HG02981 (cell line): ENCODE results near the gene OTOP2.
"Not testable (repeated sequence)": the region's sequence is repeated elsewhere in the genome, so short reads cannot be mapped to it uniquely, and the experiment has no call there.

Source experiments
- ATAC-seq: cut with Tn5 transposase; IDR thresholded peaks from one replicate; pipeline ENCODE4 v1.9.1; 2021; ENCODE audit warnings: mild to moderate bottlenecking, moderate library complexity; ENCODE audit not compliant: unreplicated experiment

OTOP2 gene

DNA sequence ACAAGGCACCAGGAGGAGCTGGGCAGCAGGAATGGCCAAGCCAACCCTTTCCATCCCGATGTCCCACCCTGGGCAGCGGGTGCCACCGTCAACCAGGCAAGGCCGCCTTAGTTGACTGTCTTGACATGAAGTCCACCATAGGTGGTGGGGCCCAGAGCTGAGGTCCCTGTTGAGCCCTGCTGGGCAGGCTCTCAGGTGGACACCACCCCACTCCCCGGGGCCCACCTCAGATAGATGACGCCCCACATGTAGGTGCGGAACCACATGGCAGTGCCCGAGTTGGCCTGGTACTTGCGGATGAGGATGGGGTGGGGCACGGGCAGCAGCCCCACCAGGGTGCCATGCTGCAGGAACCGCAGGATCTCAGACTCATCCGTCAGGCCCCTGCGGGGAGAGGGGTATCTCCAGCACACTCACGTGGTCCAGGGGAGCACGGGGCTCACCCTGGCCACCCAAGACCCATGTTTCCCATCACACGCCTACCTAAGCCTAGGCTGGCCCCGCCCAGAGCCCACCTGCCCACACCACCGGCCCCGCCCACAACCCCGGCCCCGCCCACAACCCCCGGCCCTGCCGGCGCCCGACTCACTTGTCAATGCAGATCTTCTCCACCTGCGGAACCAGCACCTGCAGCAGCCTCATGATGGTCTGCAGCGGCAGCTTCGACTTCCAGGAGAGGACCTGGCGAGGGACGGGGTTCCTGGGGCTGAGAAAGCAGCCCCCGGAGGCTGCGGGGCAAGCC, 27.8 kb downstream of the OTOP2 start:
- ATAC-seq, result no peak

DNA sequence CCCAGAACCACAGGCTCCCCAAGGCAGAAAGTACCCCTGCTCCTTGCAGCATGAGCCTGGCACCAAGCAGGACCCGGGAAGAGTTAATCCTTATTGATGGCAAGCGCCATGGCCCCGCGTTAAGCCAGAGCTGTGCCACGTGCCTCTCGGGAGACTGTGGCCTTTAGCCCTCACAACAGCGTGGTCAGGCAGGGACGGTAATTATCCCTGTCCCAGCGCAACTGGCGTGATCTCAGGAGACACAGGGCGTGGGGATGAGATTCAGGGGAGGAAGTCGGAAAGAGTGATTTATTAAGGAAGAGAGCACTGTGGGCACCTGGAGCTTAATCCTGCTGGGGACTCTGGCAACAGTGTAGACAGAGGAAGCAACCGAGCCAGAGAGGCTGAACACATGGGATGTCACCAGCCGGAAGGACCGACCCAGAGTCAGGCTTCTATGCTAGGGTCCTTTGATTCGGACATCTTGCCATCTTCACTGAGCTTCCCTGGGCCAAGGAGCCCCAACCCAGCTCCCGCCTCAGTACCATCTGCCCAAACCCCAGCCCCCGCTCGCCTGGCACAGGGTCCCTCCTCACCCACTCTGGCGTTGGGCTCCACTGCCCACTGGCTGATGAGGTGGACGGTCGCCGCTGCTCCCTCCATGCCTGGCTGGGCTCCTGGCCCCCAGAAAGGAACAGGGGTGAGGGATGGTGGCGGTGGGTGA, 28.5 kb downstream of the OTOP2 start:
- no peak for ATAC-seq

DNA sequence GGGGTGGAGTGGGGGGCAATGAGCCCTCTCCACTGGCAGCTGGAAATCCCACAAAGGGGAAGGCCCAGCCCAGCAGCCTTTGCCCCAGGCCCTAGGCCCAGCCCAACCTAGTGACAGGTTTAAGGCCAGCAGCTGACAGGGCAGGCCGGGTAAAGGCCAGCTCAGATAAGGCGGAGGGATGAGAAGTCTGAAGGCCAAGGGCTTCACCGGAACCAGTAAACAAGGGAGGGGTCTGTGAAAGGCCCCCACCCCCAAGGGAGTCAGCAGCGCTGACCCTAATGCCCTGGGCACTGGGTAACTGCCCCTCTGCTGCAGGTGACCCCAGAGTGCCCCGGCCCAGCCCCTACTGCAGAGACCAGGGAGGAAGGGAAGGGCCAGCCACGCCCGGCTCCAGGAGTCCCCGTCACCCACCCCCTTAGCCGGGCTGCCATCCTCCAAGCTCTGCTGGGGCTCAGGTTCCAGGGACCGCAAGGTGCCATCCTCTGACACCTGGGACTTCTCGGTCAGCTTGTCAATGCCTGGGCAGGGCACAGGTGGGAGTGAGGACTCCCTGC, 29.1 kb downstream of the OTOP2 start:
- ATAC-seq, result no peak

DNA sequence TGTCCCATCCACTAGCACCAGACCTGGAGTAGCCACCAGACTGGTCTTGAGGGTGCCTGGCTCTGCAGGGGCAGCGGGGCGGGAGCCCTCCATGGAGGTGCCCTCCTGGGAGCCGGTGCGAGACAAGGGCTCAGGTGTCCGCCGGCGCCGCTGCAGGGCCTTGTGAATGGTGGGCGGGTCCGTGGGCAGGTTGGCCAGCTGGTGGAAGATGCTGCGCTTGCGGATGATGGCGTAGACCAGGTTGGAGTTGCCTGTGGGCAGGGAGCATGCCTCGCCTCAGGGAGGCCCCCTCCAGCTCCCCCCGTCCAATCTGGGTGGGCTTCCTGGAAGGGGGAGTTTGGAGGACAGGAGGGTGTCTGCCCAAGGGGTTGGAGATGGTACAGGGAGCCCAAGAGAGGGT, 30.0 kb downstream of the OTOP2 start:
- no peak for ATAC-seq

GRCh38 chr17:74954665-74955421, 30.8 kb downstream of the OTOP2 start:
- ATAC-seq, result no peak

DNA sequence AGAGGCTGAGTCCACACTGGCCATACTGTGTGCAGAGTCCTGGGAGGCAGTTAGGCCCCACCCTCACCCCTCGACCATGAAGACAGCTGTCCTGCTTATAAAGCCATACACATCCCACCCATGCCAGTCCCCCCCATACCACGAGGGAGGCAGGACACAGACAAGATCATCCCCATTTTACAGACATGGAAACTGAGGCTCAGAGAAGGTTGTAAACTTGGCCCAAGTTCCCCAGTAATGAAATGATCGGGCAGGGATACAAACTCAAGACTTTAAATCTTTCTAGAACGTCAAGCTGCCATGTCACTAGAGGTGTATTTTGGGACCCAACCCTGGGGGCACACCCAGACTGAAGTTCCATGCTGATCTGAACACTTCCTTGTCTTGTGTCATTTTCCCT, 32.0 kb downstream of the OTOP2 start:
- ATAC-seq, result no peak

DNA sequence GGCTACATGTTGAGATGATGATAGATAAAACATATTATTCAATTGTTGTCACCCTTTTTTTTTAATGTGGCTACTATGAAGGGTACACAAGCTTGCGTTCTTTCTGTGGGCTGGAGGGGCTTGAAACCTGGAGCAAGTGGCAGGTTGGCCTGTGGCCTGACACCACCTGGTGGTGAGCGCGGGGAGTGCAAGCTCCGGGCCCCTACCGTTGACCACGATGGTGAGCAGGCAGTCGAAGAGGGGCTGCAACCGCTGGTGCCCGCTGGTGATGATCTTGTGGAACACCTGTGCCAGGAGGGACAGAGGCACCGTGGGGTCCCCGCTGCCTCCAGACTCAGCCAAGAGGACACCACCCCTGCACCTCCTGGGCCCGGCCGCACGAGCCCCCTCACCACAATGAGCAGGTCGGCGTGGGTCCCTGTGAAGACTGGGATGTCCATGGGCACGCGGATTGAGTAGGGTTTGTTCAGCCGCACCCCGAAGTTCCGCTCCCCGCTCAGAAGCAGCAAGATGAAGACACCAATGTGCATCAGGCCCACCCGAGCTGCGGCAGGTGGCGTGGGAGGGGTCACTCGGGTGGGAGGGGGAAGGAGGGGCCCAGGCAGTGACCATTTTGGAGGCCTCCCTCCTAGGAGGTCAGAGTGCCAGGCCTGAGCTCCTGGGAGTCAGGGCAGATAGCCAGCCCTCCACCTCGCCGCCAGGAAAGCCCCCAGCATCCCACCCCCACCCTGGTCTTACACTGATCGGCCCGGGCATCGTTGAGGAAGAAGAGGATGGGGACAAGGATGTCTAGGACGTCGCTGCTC, 34.1 kb downstream of the OTOP2 start:
- no peak for ATAC-seq

GRCh38 chr17:74959826-74960515, 35.9 kb downstream of the OTOP2 start:
- no peak for ATAC-seq

DNA sequence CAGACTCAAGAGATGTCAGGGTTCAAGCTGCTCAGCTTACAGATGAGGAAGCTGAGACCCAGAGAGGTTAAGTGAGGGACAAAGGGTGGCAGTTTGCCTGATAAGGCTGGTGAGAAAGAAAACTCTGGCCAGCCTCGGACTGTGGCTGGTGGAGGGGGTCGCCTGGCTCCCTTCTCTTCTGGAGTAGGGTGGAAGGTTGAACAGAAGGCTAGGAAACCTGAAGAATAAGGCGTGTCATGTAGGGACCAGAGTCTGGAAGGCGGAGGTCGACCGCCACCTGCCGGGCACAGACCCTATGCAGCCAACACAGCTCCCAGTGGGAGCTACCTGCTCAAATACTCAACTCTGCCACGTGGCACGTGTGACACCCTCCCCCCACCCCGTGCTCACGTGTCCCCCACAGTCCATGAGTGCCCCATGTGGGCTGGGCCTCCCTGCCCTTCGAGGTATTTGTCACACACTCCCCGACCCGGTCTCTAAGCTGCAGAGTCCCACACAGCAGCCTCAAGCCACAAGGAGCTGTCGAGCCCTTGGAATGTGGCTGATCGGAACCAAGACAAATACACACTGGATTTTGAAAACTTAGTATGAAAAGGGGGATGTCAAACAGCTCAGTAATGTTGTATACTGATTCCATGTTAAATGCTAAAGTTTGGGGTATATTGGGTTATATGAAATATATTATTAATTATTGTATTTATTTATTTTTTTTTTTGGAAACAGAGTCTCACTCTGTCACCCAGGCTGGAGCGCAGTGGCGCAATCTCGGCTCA, 36.7 kb downstream of the OTOP2 start:
- ATAC-seq, result no peak

- ATAC-seq, result no peak
Measured at GRCh38 chr17:74961657-74962350, 37.7 kb downstream of the OTOP2 start.

DNA sequence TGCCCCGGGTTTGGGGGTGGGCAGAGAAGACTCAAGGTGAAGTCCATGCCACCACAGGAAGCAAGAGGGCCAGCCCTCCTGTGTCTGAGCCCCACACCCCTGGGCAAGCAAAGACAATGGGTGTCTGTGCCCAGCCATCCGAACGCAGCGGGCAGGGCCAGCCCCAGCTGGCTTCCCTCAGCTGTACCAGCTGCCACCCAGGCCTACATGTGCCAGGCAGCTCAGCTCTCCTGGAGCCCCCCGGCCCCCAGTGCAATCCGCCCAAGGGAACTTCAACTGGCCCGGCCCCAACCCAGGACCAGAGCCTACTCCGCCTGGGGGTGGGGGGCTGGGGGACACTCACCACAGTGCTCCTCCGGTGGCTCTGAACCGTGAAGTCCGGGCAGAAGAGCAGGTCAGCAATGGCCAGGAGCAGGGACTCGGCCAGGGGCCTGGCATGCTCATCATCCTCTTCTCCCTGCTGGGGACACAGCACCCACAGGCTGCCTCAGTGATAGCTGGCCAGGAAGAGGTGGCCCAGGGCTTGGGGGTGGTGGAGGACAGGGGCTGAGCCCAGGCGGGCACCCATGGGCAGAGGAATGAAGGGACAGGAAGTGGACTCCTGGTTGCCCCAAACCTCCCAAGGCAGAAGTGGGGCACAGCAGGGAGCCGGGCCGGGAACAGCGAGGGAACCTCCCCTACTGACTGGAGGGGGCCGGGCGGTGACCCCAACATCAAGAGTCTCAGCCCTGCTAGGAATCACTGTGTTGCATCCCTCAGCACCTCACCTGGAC, 38.7 kb downstream of the OTOP2 start:
- ATAC-seq, result no peak

- no peak for ATAC-seq
Measured at GRCh38 chr17:74963656-74964055, 39.6 kb downstream of the OTOP2 start.

GRCh38 chr17:74964246-74964761, 40.2 kb downstream of the OTOP2 start:
- no peak for ATAC-seq

DNA sequence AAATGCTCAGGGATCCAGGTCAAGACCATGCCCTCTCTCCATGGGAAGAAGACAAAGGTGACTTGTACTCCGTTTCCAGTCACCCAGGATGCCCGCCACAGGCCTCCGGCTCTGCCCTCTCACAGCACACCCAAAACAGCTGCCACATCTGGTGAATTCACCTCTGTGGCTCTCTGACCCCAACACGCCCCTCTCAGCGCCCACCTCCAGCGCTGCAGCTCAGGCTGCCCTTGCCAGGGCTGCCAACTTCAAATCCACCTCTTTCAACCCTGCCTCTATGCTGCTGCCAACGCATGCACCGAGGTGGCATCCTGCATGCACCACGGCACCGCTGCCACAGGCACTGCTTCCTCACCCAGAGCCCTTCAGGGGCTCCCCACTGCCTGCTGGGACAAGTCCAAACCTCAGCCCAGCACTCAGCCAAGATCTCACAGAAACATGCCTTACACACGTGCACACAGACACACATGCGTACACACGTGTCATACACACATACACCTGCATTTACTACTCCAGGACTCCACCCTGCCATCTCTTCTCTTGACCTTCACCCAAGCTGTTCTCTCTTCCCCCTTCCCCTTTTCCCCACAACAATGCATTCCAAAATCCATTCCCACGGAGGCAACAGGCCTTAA, 41.0 kb downstream of the OTOP2 start:
- ATAC-seq, result no peak

- ATAC-seq, result no peak
Measured at GRCh38 chr17:74968361-74968780, 44.3 kb downstream of the OTOP2 start.

GRCh38 chr17:74969501-74969900, 45.4 kb downstream of the OTOP2 start:
- ATAC-seq, result not testable (repeated sequence)

DNA sequence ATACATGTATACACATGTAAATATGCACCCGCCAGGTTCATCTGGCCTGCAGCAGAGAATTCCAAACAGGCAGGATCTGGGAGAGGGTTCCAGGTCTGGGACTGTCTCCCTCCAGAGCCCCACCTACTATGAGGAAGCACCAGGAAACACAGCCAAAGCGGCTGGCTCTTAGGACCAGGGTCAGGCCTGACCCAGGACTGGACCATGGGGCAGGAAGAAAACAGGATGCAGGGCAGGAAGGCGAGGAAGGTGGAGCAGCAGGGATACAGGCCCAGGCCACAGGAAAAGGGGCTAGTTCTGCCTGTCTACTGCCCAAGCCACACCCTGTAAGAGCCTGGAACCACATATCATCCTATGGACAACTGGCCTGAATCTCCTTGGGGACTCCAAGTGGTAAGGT, 46.3 kb downstream of the OTOP2 start:
- no peak for ATAC-seq
